HG02623 (cell line): ENCODE data around the gene PTPRN2.

Source experiments
- ATAC-seq: cut with Tn5 transposase; IDR thresholded peaks from one replicate; pipeline ENCODE4 v1.9.1; 2021; ENCODE audit warnings: moderate library complexity; ENCODE audit not compliant: unreplicated experiment

PTPRN2 gene

GRCh38 chr7:158558816-158559215 lies 28.8 kb downstream of the PTPRN2 start:
- no peak for ATAC-seq

GRCh38 chr7:158557441-158557755 lies 30.2 kb downstream of the PTPRN2 start:
- no peak for ATAC-seq

- ATAC-seq, result no peak
These were observed 30.7 kb downstream of the PTPRN2 start for GRCh38 chr7:158556721-158557440.

- ATAC-seq, result no peak
These were observed 32.5 kb downstream of the PTPRN2 start for GRCh38 chr7:158555034-158555520.

- ATAC-seq, result no peak
These were observed 36.7 kb downstream of the PTPRN2 start for GRCh38 chr7:158550886-158551452.

GRCh38 chr7:158550394-158550700 lies 37.3 kb downstream of the PTPRN2 start:
- no peak for ATAC-seq

GRCh38 chr7:158549616-158550393 lies 37.8 kb downstream of the PTPRN2 start:
- no peak for ATAC-seq

GRCh38 chr7:158549176-158549615 lies 38.4 kb downstream of the PTPRN2 start:
- ATAC-seq, result no peak

GRCh38 chr7:158548726-158549125 lies 38.9 kb downstream of the PTPRN2 start:
- ATAC-seq, result no peak

GRCh38 chr7:158547817-158548216 lies 39.8 kb downstream of the PTPRN2 start:
- no peak for ATAC-seq

GRCh38 chr7:158546626-158547025 lies 41.0 kb downstream of the PTPRN2 start:
- ATAC-seq, result no peak

GRCh38 chr7:158546214-158546613 lies 41.4 kb downstream of the PTPRN2 start:
- no peak for ATAC-seq

- no peak for ATAC-seq
These were observed 42.9 kb downstream of the PTPRN2 start for GRCh38 chr7:158544708-158545107.

GRCh38 chr7:158543840-158544239 lies 43.8 kb downstream of the PTPRN2 start:
- no peak for ATAC-seq

- ATAC-seq, result no peak
These were observed 44.7 kb downstream of the PTPRN2 start for GRCh38 chr7:158542651-158543566.

GRCh38 chr7:158541346-158542010 lies 46.1 kb downstream of the PTPRN2 start:
- ATAC-seq, result no peak

- ATAC-seq, result no peak
These were observed 47.9 kb downstream of the PTPRN2 start for GRCh38 chr7:158539711-158540146.

- ATAC-seq, result no peak
These were observed 49.3 kb downstream of the PTPRN2 start for GRCh38 chr7:158538156-158538946.

- ATAC-seq, result no peak
These were observed 50.1 kb downstream of the PTPRN2 start for GRCh38 chr7:158537516-158537882.
